IMR-90 (cell line): ENCODE data around the gene KRTAP9-4. TPM values are rescaled to one million over a fixed set of nuclear protein-coding genes. Genes with fewer than 3 reads are reported as not detected.

ENCODE experiments used
- ATAC-seq: fragments of 200-7000 bp; cut with Tn5 transposase; 2 replicates; pipeline ENCODE4 v1.9.1; 2020; ENCODE audit warnings: low read depth, mild to moderate bottlenecking, moderate library complexity
- BruUV-seq: library from RNA; stranded (reverse); fragments of 400-500 nt; replicated peaks from 2 replicates; lab custom pipeline; 2021; lab: Mats Ljungman, UMichigan
- CTCF ChIA-PET: fragments of 300-600 bp; formaldehyde crosslinking; extraction: SDS; loops from one replicate; lab custom pipeline; 2021; ENCODE audit warnings: antibody characterized with exemption; lab: Yijun Ruan, JAX
- POLR2A ChIA-PET: fragments of 300-600 bp; sonication (Branson Sonifier 250); formaldehyde crosslinking; loops from one replicate; lab custom pipeline; 2022; ENCODE audit warnings: antibody characterized with exemption; ENCODE audit not compliant: unreplicated experiment; lab: Charles Lee
- DNase-seq: peaks from one replicate; pipeline ENCODE4 v3.0.0; 2013
- H2AFZ ChIP-seq: replicated peaks from 2 replicates; pipeline ENCODE3; 2013; ENCODE audit warnings: low read length, mild to moderate bottlenecking; ENCODE audit not compliant: poor library complexity
- H2AK5ac ChIP-seq: 2 replicates; pipeline ENCODE4 v1.6.1; 2013; ENCODE audit warnings: low read depth, low read length, inconsistent platforms
- H2AK9ac ChIP-seq: replicated peaks from 2 replicates; pipeline ENCODE3; 2013; ENCODE audit warnings: mild to moderate bottlenecking, low read depth, low read length, moderate library complexity; ENCODE audit not compliant: poor library complexity
- H2BK120ac ChIP-seq: 2 replicates; pipeline ENCODE4 v1.6.1; 2013; ENCODE audit warnings: low read depth, low read length, inconsistent platforms
- H2BK15ac ChIP-seq: 3 replicates; pipeline ENCODE4 v1.6.1; 2013; ENCODE audit warnings: low read depth, low read length, inconsistent platforms
- H2BK20ac ChIP-seq: 2 replicates; pipeline ENCODE4 v1.6.1; 2013; ENCODE audit warnings: low read depth, mild to moderate bottlenecking, inconsistent platforms, low read length, moderate library complexity
- H2BK5ac ChIP-seq: 2 replicates; pipeline ENCODE4 v1.6.1; 2013; ENCODE audit warnings: mild to moderate bottlenecking, low read depth, low read length, inconsistent platforms; ENCODE audit not compliant: poor library complexity, severe bottlenecking
- H3K14ac ChIP-seq: replicated peaks from 2 replicates; pipeline ENCODE4 v1.6.1; 2013; ENCODE audit warnings: low read depth, low read length, inconsistent platforms
- H3K18ac ChIP-seq: 2 replicates; pipeline ENCODE4 v1.6.1; 2013; ENCODE audit warnings: low read depth, low read length, control low read depth
- H3K23ac ChIP-seq: 2 replicates; pipeline ENCODE4 v1.6.1; 2013; ENCODE audit warnings: low read depth, low read length, inconsistent platforms
- H3K27ac ChIP-seq: 2 replicates; pipeline ENCODE4 v1.5.1; 2013; ENCODE audit warnings: mild to moderate bottlenecking, control low read depth, low read length; ENCODE audit not compliant: insufficient read depth
- H3K27me3 ChIP-seq: 2 replicates; pipeline ENCODE4 v1.6.1; 2013; ENCODE audit warnings: low read length; ENCODE audit not compliant: control insufficient read depth, insufficient read depth
- H3K36me3 ChIP-seq: 2 replicates; pipeline ENCODE4 v1.6.1; 2013; ENCODE audit warnings: low read length, mixed read lengths; ENCODE audit not compliant: control insufficient read depth, insufficient read depth
- H3K4ac ChIP-seq: 2 replicates; pipeline ENCODE4 v1.6.1; 2013; ENCODE audit warnings: low read depth, low read length, inconsistent platforms
- H3K4me1 ChIP-seq: 2 replicates; pipeline ENCODE4 v1.6.1; 2013; ENCODE audit warnings: low read length, mixed read lengths; ENCODE audit not compliant: control insufficient read depth, insufficient read depth
- H3K4me2 ChIP-seq: 2 replicates; pipeline ENCODE4 v1.6.1; 2013; ENCODE audit warnings: low read depth, mild to moderate bottlenecking, control low read depth, low read length, moderate library complexity
- H3K4me3 ChIP-seq: 2 replicates; pipeline ENCODE4 v1.5.1; 2013; ENCODE audit warnings: low read depth, mild to moderate bottlenecking, control low read depth, low read length, moderate library complexity; ENCODE audit not compliant: insufficient read depth
- H3K56ac ChIP-seq: 2 replicates; pipeline ENCODE4 v1.6.1; 2013; ENCODE audit warnings: low read length, inconsistent platforms; ENCODE audit not compliant: insufficient read depth; ENCODE audit errors: extremely low read depth
- H3K79me1 ChIP-seq, 2 experiments: 2 replicates each; pipeline ENCODE4 v1.6.1; 2013; ENCODE audit warnings: low read length in 2 of 2, inconsistent platforms in 1 of 2, low read depth in 1 of 2
- H3K9ac ChIP-seq: 2 replicates; pipeline ENCODE4 v1.6.1; 2013; ENCODE audit warnings: low read depth, low read length, control low read depth
- H3K9me1 ChIP-seq: 2 replicates; pipeline ENCODE4 v1.6.1; 2013; ENCODE audit warnings: low read length, inconsistent platforms; ENCODE audit not compliant: insufficient read depth
- H3K9me3 ChIP-seq: 2 replicates; pipeline ENCODE4 v1.6.1; 2013; ENCODE audit warnings: low read length; ENCODE audit not compliant: control insufficient read depth, insufficient read depth
- H4K20me1 ChIP-seq: 2 replicates; pipeline ENCODE4 v1.6.1; 2013; ENCODE audit warnings: low read length, inconsistent platforms; ENCODE audit not compliant: insufficient read depth
- H4K5ac ChIP-seq: 2 replicates; pipeline ENCODE4 v1.6.1; 2013; ENCODE audit warnings: mild to moderate bottlenecking, low read depth, low read length, control low read depth
- H4K8ac ChIP-seq, 2 experiments: 2 replicates each; pipeline ENCODE4 v1.6.1; 2013; ENCODE audit warnings: low read depth in 2 of 2, low read length in 2 of 2, control low read depth in 1 of 2, inconsistent platforms in 1 of 2
- H4K91ac ChIP-seq: 2 replicates; pipeline ENCODE4 v1.6.1; 2013; ENCODE audit warnings: low read depth, low read length, inconsistent platforms; ENCODE audit not compliant: insufficient read depth
- BHLHE40 ChIP-seq: fragments of 150-350 bp; IDR thresholded peaks from 2 replicates; pipeline ENCODE4 v1.6.1; 2016; ENCODE audit warnings: mild to moderate bottlenecking, low read depth, low read length
- CEBPB ChIP-seq: IDR thresholded peaks from 2 replicates; pipeline ENCODE4 v1.6.1; 2012; ENCODE audit warnings: low read depth, low read length, improper control_type of control experiment
- CHD1 ChIP-seq: IDR thresholded peaks from 2 replicates; pipeline ENCODE4 v1.6.1; 2012; ENCODE audit warnings: low read depth, low read length, improper control_type of control experiment
- CTCF ChIP-seq: conservative IDR thresholded peaks from 2 replicates; pipeline ENCODE4 v1.5.1; 2012; ENCODE audit warnings: mild to moderate bottlenecking, low read depth, low read length, improper control_type of control experiment
- ELK1 ChIP-seq: fragments of 150-350 bp; IDR thresholded peaks from 2 replicates; pipeline ENCODE4 v1.6.1; 2016; ENCODE audit warnings: low read depth, mild to moderate bottlenecking, low read length, moderate library complexity, borderline replicate concordance
- FOS ChIP-seq: fragments of 150-350 bp; IDR thresholded peaks from 2 replicates; pipeline ENCODE4 v1.6.1; 2016; ENCODE audit warnings: low read depth, low read length
- MAFK ChIP-seq: IDR thresholded peaks from 2 replicates; pipeline ENCODE4 v1.6.1; 2012; ENCODE audit warnings: low read depth, low read length, improper control_type of control experiment
- MAZ ChIP-seq: IDR thresholded peaks from 2 replicates; pipeline ENCODE4 v1.6.1; 2012; ENCODE audit warnings: low read depth, mild to moderate bottlenecking, low read length, improper control_type of control experiment, moderate library complexity, borderline replicate concordance
- POLR2A ChIP-seq: IDR thresholded peaks from 2 replicates; pipeline ENCODE4 v1.6.1; 2012; ENCODE audit warnings: mild to moderate bottlenecking, low read depth, low read length
- RAD21 ChIP-seq: IDR thresholded peaks from 2 replicates; pipeline ENCODE4 v1.6.1; 2012; ENCODE audit warnings: low read length, improper control_type of control experiment
- RCOR1 ChIP-seq: IDR thresholded peaks from 2 replicates; pipeline ENCODE4 v1.6.1; 2012; ENCODE audit warnings: mild to moderate bottlenecking, low read length, improper control_type of control experiment; ENCODE audit not compliant: insufficient replicate concordance
- RFX5 ChIP-seq: IDR thresholded peaks from 2 replicates; pipeline ENCODE4 v1.8.0; 2012; ENCODE audit warnings: low read depth, mild to moderate bottlenecking, low read length, moderate library complexity
- SMC3 ChIP-seq: fragments of 150-350 bp; IDR thresholded peaks from 2 replicates; pipeline ENCODE4 v1.6.1; 2016; ENCODE audit warnings: low read depth, mild to moderate bottlenecking, antibody characterized with exemption, low read length, moderate library complexity
- USF2 ChIP-seq: fragments of 150-350 bp; IDR thresholded peaks from 2 replicates; pipeline ENCODE4 v1.6.1; 2017; ENCODE audit warnings: mild to moderate bottlenecking, antibody characterized with exemption, low read length, low read depth
- WGBS, 2 experiments: methylation state at CpG; one replicate each; pipeline versions ENCODE4 v1.1.5 to v1.1.7; 2013; ENCODE audit warnings: missing lambda C conversion rate in 2 of 2; ENCODE audit not compliant: insufficient read length in 1 of 2; ENCODE audit errors: extremely low coverage in 2 of 2; 5-methylcytosine and 5-hydroxymethylcytosine counted together
- dilution Hi-C: fragments of 300-500 bp; cut with HindIII; formaldehyde crosslinking; loops from one replicate; pipeline ENCODE4 v1.14.3; 2018; ENCODE audit warnings: low sequenced_read_pairs; ENCODE audit not compliant: unreplicated experiment
- in situ Hi-C: fragments of 300-500 bp; cut with MboI; formaldehyde crosslinking; loops from 3 replicates; pipeline ENCODE4 v1.14.3; 2019; ENCODE audit warnings: low sequenced_read_pairs, inconsistent platforms, mixed read lengths
- intact Hi-C: fragments of 100-400 bp; cut with micrococcal nuclease; formaldehyde crosslinking; loops from 2 replicates; pipeline ENCODE4 v1.10.0; 2022
- polyA plus RNA-seq, 3 experiments: library from polyadenylated mRNA; depleted of rRNA; stranded (reverse); fragments of >200 nt; gene quantifications; 2 replicates each; pipeline ENCODE4 v1.2.3, GENCODE V29; 2012; ENCODE audit warnings: low replicate concordance in 1 of 3
- total RNA-seq: library from RNA; depleted of rRNA; stranded (reverse); fragments of >200 nt; gene quantifications from 2 replicates; pipeline ENCODE4 v1.2.3, GENCODE V29; 2012

KRTAP9-4 gene
- total and polyA plus RNA-seq, 2 of the 4 experiments (the other 2 are of a cell fraction), result not detected

GRCh38 chr17:41226051-41226450, 23.4 kb upstream of the KRTAP9-4 start:
- CTCF ChIA-PET, result no interaction called here
- dilution Hi-C loops, result no loop called here
- in situ Hi-C loops, result no loop called here

More at GRCh38 chr17:41226051-41226450, 23.4 kb upstream of the KRTAP9-4 start:
- Histone ChIP-seq H3K4me1 (no peaks in the 10 kb centered on the region), H3K79me1 (no peaks in the 10 kb centered on the region), H4K91ac (no peak overlapping the region), H4K8ac (no peak overlapping the region), H3K36me3 (no peaks in the 10 kb centered on the region), H3K9ac (no peak overlapping the region), H2BK20ac (no peak overlapping the region), H3K23ac (no peak overlapping the region), H4K5ac (no peak overlapping the region), H3K9me1 (no peaks in the 10 kb centered on the region; the same call in 1 of the 2 replicates), H2AFZ (no peak overlapping the region), H3K4me3 (no peak overlapping the region), H4K20me1 (no peaks in the 10 kb centered on the region), H2AK5ac (no peak overlapping the region), H3K4ac (no peak overlapping the region), H2AK9ac (no peak overlapping the region), H3K4me2 (no peak overlapping the region), H2BK5ac (no peak overlapping the region), H2BK120ac (no peak overlapping the region), H3K56ac (no peak overlapping the region), H3K27me3 (peaks cover 4% of the 10 kb centered on the region; the same call in 1 of the 2 replicates), H3K9me3 (no peaks in the 10 kb centered on the region), H3K27ac (no peak overlapping the region), H2BK15ac (no peak overlapping the region), H3K18ac (no peak overlapping the region), H3K14ac (no peak overlapping the region; the same call in 1 of the 2 replicates)
- POLR2A ChIA-PET, result no interaction called here
- TF ChIP-seq MAFK, result no peak
- no peak for TF ChIP-seq POLR2A
- no peak for TF ChIP-seq SMC3
- TF ChIP-seq FOS, result no peak
- no peak for TF ChIP-seq MAZ
- TF ChIP-seq CHD1, result no peak
- no peak for TF ChIP-seq ELK1
- no peak for TF ChIP-seq RFX5
- no peak for TF ChIP-seq RAD21
- no peak for TF ChIP-seq RCOR1
- no peak for TF ChIP-seq CTCF
- no peak for TF ChIP-seq CEBPB
- TF ChIP-seq USF2, result no peak
- no peak for TF ChIP-seq BHLHE40
- no CpG with 5 or more reads among the region's 6 CpGs for WGBS, 2 experiments
- ATAC-seq (no peak), DNase-seq (no peak)
- BruUV-seq, result no TSS peak
- intact Hi-C loops, result no loop called here
